Esophagus muscularis mucosa (tissue), 4 donors: ENCODE data around the gene ACAD11. TPM values are rescaled to one million over a fixed set of nuclear protein-coding genes. Genes with fewer than 3 reads are reported as not detected.
A peak's percentile ranks its signal among the peaks of the same experiment; 100 is the strongest.

Source experiments
- DNase-seq: peaks from one replicate; pipeline ENCODE4 v3.0.0-alpha.2; 2017; ENCODE audit errors: extremely low spot score
- H3K27ac ChIP-seq, 4 donors: fragments of 200-600 bp; sonication (generic); replicated peaks in 1 of 4; 1 replicate in 3 of 4; 2 replicates in 1 of 4; pipeline ENCODE4 v1.5.1; 2016 to 2019; ENCODE audit warnings: mild to moderate bottlenecking in 1 of 4
- H3K27me3 ChIP-seq, 4 donors: fragments of 200-600 bp; sonication (generic); one replicate each; pipeline versions ENCODE4 v1.5.1 to v1.6.0; 2016 to 2019
- H3K36me3 ChIP-seq, 4 donors: fragments of 200-600 bp; sonication (generic); one replicate each; pipeline ENCODE4 v1.5.1; 2016 to 2019
- H3K4me1 ChIP-seq, 4 donors: fragments of 200-600 bp; sonication (generic); one replicate each; pipeline ENCODE4 v1.5.1; 2016 to 2019
- H3K4me3 ChIP-seq, 4 donors: fragments of 200-600 bp; sonication (generic); 1 replicate in 2 of 4; 2 replicates in 2 of 4; pipeline ENCODE4 v1.5.1; 2016 to 2019; ENCODE audit warnings: mild to moderate bottlenecking in 4 of 4, moderate library complexity in 1 of 4
- H3K9me3 ChIP-seq, 4 donors: fragments of 200-600 bp; sonication (generic); 1 replicate in 3 of 4; 2 replicates in 1 of 4; pipeline ENCODE4 v1.5.1; 2016 to 2019
- EP300 ChIP-seq: sonication (generic); formaldehyde crosslinking; IDR thresholded peaks from one replicate; pipeline ENCODE4 v1.6.1; 2017; ENCODE audit warnings: antibody characterized with exemption
- POLR2A ChIP-seq: fragments of 450-650 bp; IDR thresholded peaks from one replicate; pipeline ENCODE4 v1.6.1; 2017; ENCODE audit warnings: antibody characterized with exemption, moderate library complexity, mild to moderate bottlenecking, low read depth
- POLR2AphosphoS5 ChIP-seq, 2 donors: sonication (generic); formaldehyde crosslinking; IDR thresholded peaks; one replicate each; pipeline ENCODE4 v1.6.1; 2017; ENCODE audit warnings: antibody characterized with exemption in 2 of 2
- WGBS: methylation state at CpG from one replicate; pipeline ENCODE4 v1.1.5; 2018; 5-methylcytosine and 5-hydroxymethylcytosine counted together
- intact Hi-C: fragments of 100-400 bp; cut with DNase I; formaldehyde crosslinking; loops from one replicate; pipeline ENCODE4 v1.15.1; 2023
- total RNA-seq, 4 donors: library from RNA; depleted of rRNA; stranded (reverse); fragments of >200 nt; gene quantifications; one replicate each; pipeline versions ENCODE4 v1.1.0 to v1.2.1, GENCODE V29; 2016
- TF ChIP-seq, protein P1 (sequence below), 3 experiments: fragments of 200-600 bp in 2 of 3; fragments of 450-650 bp in 1 of 3; sonication (generic) in 2 of 3; IDR thresholded peaks; one replicate each; pipeline ENCODE4 v1.5.1; 2017 to 2019; ENCODE audit warnings: antibody characterized with exemption in 3 of 3, mild to moderate bottlenecking in 2 of 3, moderate library complexity in 1 of 3

ACAD11 gene
- total RNA-seq, 4 donors from 2014 or later: 14.1 to 26.6 (median 17.2) TPM

DNA sequence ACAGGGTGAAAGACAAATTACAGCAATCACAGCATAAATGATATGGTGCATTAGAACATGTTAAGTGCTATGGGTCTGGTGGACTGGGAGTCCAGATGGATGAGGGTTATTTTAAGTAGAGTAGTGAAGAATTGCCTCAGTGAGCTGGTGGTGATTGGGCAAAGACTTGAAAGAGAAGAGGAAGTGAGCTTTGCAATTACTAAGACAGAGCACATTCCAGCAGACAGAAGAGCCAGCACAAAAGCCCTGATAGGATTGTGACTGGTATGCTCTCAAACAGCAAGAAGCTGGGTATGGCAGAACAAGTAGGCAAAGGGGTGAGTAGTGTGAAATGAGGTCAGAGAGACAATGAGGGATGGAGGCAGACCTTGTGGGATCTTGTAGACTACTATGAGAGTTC is 64.6 kb downstream of the ACAD11 start:
- Histone ChIP-seq H3K36me3 (peaks cover 0 to 37% (median 17%) of the 10 kb centered on the region in 4 donors), H3K4me3 (no peak overlapping the region), H3K27ac (no peak overlapping the region), H3K4me1 (peaks cover 0 to 12% (median 0%) of the 10 kb centered on the region in 4 donors), H3K9me3 (no peaks in the 10 kb centered on the region), H3K27me3 (no peaks in the 10 kb centered on the region)
- DNase-seq: no peak
- intact Hi-C loops: no loop called here
- TF ChIP-seq POLR2A (no peak), EP300 (no peak), POLR2AphosphoS5 (IDR thresholded peaks at IDR 0.05) (no peak)
- TF ChIP-seq, protein P1, sequence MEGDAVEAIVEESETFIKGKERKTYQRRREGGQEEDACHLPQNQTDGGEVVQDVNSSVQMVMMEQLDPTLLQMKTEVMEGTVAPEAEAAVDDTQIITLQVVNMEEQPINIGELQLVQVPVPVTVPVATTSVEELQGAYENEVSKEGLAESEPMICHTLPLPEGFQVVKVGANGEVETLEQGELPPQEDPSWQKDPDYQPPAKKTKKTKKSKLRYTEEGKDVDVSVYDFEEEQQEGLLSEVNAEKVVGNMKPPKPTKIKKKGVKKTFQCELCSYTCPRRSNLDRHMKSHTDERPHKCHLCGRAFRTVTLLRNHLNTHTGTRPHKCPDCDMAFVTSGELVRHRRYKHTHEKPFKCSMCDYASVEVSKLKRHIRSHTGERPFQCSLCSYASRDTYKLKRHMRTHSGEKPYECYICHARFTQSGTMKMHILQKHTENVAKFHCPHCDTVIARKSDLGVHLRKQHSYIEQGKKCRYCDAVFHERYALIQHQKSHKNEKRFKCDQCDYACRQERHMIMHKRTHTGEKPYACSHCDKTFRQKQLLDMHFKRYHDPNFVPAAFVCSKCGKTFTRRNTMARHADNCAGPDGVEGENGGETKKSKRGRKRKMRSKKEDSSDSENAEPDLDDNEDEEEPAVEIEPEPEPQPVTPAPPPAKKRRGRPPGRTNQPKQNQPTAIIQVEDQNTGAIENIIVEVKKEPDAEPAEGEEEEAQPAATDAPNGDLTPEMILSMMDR (IDR thresholded peaks at IDR 0.05): no peak

DNA sequence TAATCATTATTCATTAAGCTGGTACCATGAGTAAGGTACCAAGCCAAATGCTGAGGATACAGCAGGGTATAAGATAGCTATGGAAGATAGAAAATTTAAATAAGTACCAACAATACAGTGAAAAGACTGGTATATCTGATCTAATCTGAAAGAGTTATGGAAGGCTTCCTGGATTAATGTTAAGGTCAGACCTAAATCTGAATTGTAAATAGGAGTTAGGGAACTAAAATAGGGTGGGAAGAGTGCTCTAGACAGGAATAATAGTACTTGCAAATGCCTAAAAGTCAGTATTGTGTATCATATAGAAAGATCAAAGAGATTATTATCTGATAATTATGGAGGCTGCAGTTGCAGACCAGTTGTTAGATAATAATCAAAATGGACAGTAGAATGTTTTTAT is 65.1 kb downstream of the ACAD11 start:
- no peaks in the 10 kb centered on the region for H3K27me3 ChIP-seq
- TF ChIP-seq, protein P1 (IDR thresholded peaks at IDR 0.05): no peak
- no peak for TF ChIP-seq POLR2A
- TF ChIP-seq POLR2AphosphoS5 (IDR thresholded peaks at IDR 0.05): no peak
- no peak for TF ChIP-seq EP300
- no peak overlapping the region for H3K4me3 ChIP-seq
- no peak for DNase-seq
- intact Hi-C loops: no loop called here
- peaks cover 0 to 35% (median 17%) of the 10 kb centered on the region in 4 donors for H3K36me3 ChIP-seq
- no peaks in the 10 kb centered on the region for H3K9me3 ChIP-seq
- peaks cover 0 to 12% (median 0%) of the 10 kb centered on the region in 4 donors for H3K4me1 ChIP-seq
- H3K27ac ChIP-seq: no peak overlapping the region

DNA sequence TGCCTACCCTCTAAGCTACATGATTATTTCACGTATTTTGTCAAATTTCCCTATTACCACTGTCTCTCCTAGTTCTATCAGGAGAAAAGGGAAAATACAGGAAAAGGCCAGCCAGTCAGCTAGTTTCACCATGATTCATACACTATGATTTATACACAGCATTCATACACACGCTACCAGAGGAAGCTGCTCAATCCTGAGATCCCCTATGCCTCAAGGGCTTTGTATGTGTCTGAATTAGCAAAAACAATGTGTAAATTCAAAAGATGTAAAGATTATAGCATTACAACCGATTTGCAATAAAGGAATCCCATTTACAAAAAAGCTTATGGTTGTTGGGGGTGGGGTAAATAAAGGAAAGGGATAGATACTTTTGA is 65.7 kb downstream of the ACAD11 start:
- Histone ChIP-seq H3K36me3 (peaks cover 0 to 34% (median 13%) of the 10 kb centered on the region in 4 donors), H3K4me3 (no peak overlapping the region), H3K9me3 (no peaks in the 10 kb centered on the region), H3K27ac (peak overlapping the region in 1 of 4 donors; percentile 18), H3K27me3 (no peaks in the 10 kb centered on the region), H3K4me1 (peaks cover 0 to 12% (median 0%) of the 10 kb centered on the region in 4 donors)
- TF ChIP-seq POLR2AphosphoS5 (IDR thresholded peaks at IDR 0.05) (no peak), EP300 (no peak), POLR2A (no peak)
- TF ChIP-seq, protein P1 (IDR thresholded peaks at IDR 0.05): no peak
- DNase-seq: no peak
- WGBS: 60% methylated on average over 3 of the region's 3 CpGs
- intact Hi-C loops: no loop called here

DNA sequence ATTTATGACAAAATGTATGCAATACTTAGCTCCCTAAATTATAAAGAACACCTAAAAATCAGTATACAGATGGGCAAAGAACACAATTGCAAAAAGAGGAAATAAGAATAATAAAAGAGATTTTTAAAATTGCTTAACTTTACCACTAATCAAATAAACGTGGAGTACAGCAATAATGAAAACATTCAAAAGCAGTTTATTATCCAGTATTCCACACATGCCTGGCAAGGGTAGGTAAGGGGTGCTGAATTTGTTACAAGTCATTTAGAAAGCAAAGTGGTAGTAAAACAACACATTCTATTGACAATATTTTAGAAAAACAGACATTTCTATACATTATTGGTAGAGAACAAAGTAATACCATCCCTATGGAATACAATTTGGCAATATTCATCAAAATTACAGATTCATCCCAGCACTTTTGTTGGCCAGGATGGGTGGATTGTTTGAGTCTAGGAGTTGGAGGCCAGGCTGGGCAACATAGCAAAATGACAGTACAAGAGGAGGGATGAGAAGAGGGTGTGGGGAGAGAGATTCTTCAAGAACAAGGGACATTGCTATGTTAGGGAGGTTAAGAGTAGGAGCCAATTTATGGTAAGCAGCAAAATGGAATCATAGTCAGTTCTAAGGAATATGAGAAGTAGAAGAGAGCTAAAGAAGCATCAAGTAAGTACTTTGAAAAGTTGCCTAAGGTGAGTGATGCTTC is 66.2 kb downstream of the ACAD11 start:
- H3K4me3 ChIP-seq: no peak overlapping the region
- H3K27ac ChIP-seq: peak overlapping the region in 1 of 4 donors; percentile 18
- peaks cover 0 to 12% (median 0%) of the 10 kb centered on the region in 4 donors for H3K4me1 ChIP-seq
- intact Hi-C loops: no loop called here
- no peaks in the 10 kb centered on the region for H3K27me3 ChIP-seq
- H3K9me3 ChIP-seq: no peaks in the 10 kb centered on the region
- no peak for DNase-seq
- 29% methylated on average over 1 of the region's 1 CpG for WGBS
- H3K36me3 ChIP-seq: peaks cover 0 to 29% (median 11%) of the 10 kb centered on the region in 4 donors
- no peak for TF ChIP-seq POLR2AphosphoS5 (IDR thresholded peaks at IDR 0.05)
- TF ChIP-seq, protein P1 (IDR thresholded peaks at IDR 0.05): no peak
- TF ChIP-seq EP300: no peak
- TF ChIP-seq POLR2A: no peak

DNA sequence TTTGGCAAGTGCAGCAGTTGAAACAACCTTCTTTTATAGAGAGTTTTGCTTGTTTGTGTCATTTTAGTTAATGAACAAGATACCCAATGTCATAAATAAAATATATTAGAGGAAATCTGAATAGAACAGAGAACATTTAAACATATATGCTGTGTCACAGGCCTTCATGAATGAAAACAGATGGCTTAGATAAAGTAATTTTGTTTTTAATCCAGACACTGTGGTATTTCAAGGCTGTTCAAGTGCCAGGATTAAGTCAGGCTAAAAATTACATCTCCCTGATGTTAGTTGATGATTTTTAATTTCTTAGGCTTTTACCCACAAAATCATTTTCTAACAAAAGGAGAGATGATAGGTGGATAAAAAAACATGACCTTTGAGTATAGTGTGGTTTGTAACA is 67.4 kb downstream of the ACAD11 start:
- Histone ChIP-seq H3K36me3 (peaks cover 0 to 28% (median 10%) of the 10 kb centered on the region in 4 donors), H3K9me3 (no peaks in the 10 kb centered on the region), H3K4me1 (peaks cover 0 to 12% (median 0%) of the 10 kb centered on the region in 4 donors), H3K27me3 (no peaks in the 10 kb centered on the region), H3K4me3 (no peak overlapping the region), H3K27ac (no peak overlapping the region)
- TF ChIP-seq, protein P1 (IDR thresholded peaks at IDR 0.05): no peak
- TF ChIP-seq EP300: no peak
- no peak for TF ChIP-seq POLR2AphosphoS5 (IDR thresholded peaks at IDR 0.05)
- TF ChIP-seq POLR2A: no peak
- intact Hi-C loops: no loop called here
- DNase-seq: no peak
